GM19328 (cell line): ENCODE results near the gene BLTP3B.

Experiments
- ATAC-seq: cut with Tn5 transposase; IDR thresholded peaks from one replicate; pipeline ENCODE4 v1.9.1; 2021; ENCODE audit warnings: mild to moderate bottlenecking, moderate library complexity; ENCODE audit not compliant: unreplicated experiment

BLTP3B gene

GRCh38 chr12:100123316-100124095 lies 19.2 kb downstream of the BLTP3B start:
- ATAC-seq, result no peak

- ATAC-seq, result no peak
Observed at GRCh38 chr12:100120355-100120754, 22.3 kb downstream of the BLTP3B start.

DNA sequence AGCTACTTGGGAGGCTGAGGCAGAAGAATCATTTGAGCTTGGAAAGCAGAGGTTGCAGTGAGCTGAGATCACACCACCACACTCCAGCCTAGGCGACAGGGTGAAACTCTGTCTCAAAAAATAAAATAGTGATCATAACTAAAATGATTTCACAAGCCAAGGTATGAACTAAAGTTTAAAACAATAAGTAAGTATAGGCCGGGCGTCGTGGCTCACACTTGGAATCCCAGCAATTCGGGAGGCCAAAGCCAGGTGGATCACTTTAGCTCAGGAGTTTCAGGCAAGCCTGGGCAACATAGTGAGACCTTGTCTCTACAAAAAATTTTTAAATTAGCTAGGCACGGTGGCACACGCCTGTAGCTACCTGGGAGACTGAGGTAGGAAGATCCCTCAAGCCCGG lies 27.4 kb downstream of the BLTP3B start:
- no peak for ATAC-seq

GRCh38 chr12:100114574-100114973 lies 28.1 kb downstream of the BLTP3B start:
- no peak for ATAC-seq

GRCh38 chr12:100110276-100110675 lies 32.4 kb downstream of the BLTP3B start:
- no peak for ATAC-seq

DNA sequence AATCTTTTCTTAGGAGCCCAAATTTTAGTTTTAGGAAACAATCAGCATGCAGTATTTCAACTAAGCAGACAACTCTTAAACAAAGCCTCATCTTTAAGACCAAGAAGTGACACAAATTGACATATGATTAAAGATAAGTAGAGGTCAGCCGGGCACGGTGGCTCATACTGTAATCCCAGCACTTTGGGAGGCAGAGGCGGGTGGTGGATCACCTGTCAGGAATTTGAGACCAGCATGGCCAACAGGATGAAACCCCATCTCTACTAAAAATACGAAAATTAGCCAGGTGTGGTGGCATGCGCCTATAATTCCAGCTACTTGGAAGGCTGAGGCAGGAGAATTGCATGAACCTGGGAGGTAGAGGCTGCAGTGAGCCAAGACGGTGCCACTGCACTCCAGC lies 35.8 kb downstream of the BLTP3B start:
- no peak for ATAC-seq

- ATAC-seq, result no peak
Observed at GRCh38 chr12:100105661-100106060, 37.0 kb downstream of the BLTP3B start.

DNA sequence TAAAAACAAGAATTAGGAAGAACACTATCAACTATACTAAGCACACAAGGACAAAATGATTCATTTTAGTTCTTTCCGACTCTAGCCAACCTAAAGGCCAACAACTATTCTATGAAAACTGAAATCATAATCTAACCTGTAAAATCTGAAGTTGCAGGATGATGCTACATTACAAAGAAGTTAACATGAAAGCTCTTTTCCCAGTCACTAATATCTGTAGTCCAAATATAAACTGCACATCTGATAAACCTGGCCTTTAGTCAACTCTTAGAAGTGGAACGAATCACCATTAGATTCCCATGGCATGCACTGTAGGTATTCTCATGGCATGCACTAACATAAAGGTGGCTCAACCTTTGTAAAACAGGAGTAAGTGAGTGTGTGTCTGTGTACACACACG lies 41.7 kb downstream of the BLTP3B start:
- ATAC-seq, result no peak
